CD4-positive, alpha-beta T cell (primary cell): ENCODE measurements around the gene ITSN1. TPM values are rescaled to one million over a fixed set of nuclear protein-coding genes. Genes with fewer than 3 reads are reported as not detected.
"Not testable (repeated sequence)": the region's sequence is repeated elsewhere in the genome, so short reads cannot be mapped to it uniquely, and the experiment has no call there.

Experiments
- ATAC-seq: fragments of 200-7000 bp; cut with Tn5 transposase; one replicate; pipeline ENCODE4 v1.10.0; 2022; ENCODE audit warnings: mild to moderate bottlenecking; ENCODE audit not compliant: poor library complexity
- CTCF ChIA-PET: fragments of 350-600 bp; sonication (Branson Sonifier 250); formaldehyde crosslinking; loops from one replicate; lab custom pipeline; 2021; ENCODE audit warnings: antibody characterized with exemption, inconsistent platforms; lab: Charles Lee
- POLR2A ChIA-PET: fragments of 350-600 bp; sonication (Branson Sonifier 250); formaldehyde crosslinking; loops from one replicate; lab custom pipeline; 2021; ENCODE audit warnings: antibody characterized with exemption, inconsistent platforms; lab: Charles Lee
- DNase-seq, 14 experiments: peaks; one replicate each; pipeline ENCODE4 v3.0.0-alpha.2; 2013 to 2020; ENCODE audit warnings: mixed read lengths in 2 of 14
- H3K27ac ChIP-seq, 2 donors: one replicate each; pipeline versions ENCODE4 v1.5.1 to v1.7.0; 2013; ENCODE audit warnings: low read length in 2 of 2, low read depth in 1 of 2, mild to moderate bottlenecking in 1 of 2
- H3K27me3 ChIP-seq, 2 experiments: 1 replicate in 1 of 2; 2 replicates in 1 of 2; pipeline versions ENCODE4 v1.6.1 to v1.7.0; 2013; ENCODE audit warnings: low read length in 2 of 2, control low read depth in 1 of 2, mild to moderate bottlenecking in 1 of 2, moderate library complexity in 1 of 2; ENCODE audit not compliant: insufficient read depth in 2 of 2, control insufficient read depth in 1 of 2
- H3K36me3 ChIP-seq: one replicate; pipeline ENCODE4 v1.6.1; 2013; ENCODE audit warnings: low read length, control low read depth; ENCODE audit not compliant: insufficient read depth
- H3K4me1 ChIP-seq: one replicate; pipeline ENCODE4 v1.6.1; 2013; ENCODE audit warnings: low read length, control low read depth; ENCODE audit not compliant: insufficient read depth
- H3K4me3 ChIP-seq: one replicate; pipeline ENCODE4 v1.5.1; 2013; ENCODE audit warnings: mild to moderate bottlenecking, low read length, moderate library complexity
- H3K9me3 ChIP-seq, 2 experiments: 1 replicate in 1 of 2; 2 replicates in 1 of 2; pipeline versions ENCODE4 v1.6.1 to v1.7.0; 2013; ENCODE audit warnings: low read length in 2 of 2, mild to moderate bottlenecking in 2 of 2, control low read depth in 1 of 2, moderate library complexity in 1 of 2; ENCODE audit not compliant: control insufficient read depth in 1 of 2, insufficient read depth in 1 of 2
- H3K27ac Mint-ChIP-seq: one replicate; pipeline ENCODE4 v1.8.0; 2020; ENCODE audit warnings: mixed read lengths
- H3K27me3 Mint-ChIP-seq: one replicate; pipeline ENCODE4 v1.8.0; 2021; ENCODE audit warnings: mixed read lengths
- H3K36me3 Mint-ChIP-seq: one replicate; pipeline ENCODE4 v1.8.0; 2021; ENCODE audit warnings: low read depth, mixed read lengths
- H3K4me1 Mint-ChIP-seq: one replicate; pipeline ENCODE4 v1.8.0; 2021; ENCODE audit warnings: low read depth, mixed read lengths
- H3K4me3 Mint-ChIP-seq: one replicate; pipeline ENCODE4 v1.8.0; 2020; ENCODE audit warnings: mild to moderate bottlenecking, mixed read lengths
- H3K9me3 Mint-ChIP-seq: one replicate; pipeline ENCODE4 v1.8.0; 2020; ENCODE audit warnings: mixed read lengths
- intact Hi-C, 2 experiments: fragments of 100-400 bp; cut with DNase I in 1 of 2; cut with micrococcal nuclease in 1 of 2; formaldehyde crosslinking; loops; one replicate each; pipeline versions ENCODE4 v1.15.1 to v1.9.0; 2023 to 2025; cut with DNase I, micrococcal nuclease
- total RNA-seq, 174 experiments: library from RNA in 2 of 174; stranded (reverse) in 2 of 174; gene quantifications; one replicate each; pipeline ENCODE4 v1.2.3 and lab custom pipeline; 2021 to 2026
- TF ChIP-seq, protein P1 (sequence below): fragments of 200-600 bp; IDR thresholded peaks from one replicate; pipeline ENCODE4 v1.8.0; 2022; ENCODE audit warnings: antibody characterized with exemption, mild to moderate bottlenecking

Gene ITSN1
- total RNA-seq, 2 experiments from 2014 or later: 2.1 to 3.0 TPM

DNA sequence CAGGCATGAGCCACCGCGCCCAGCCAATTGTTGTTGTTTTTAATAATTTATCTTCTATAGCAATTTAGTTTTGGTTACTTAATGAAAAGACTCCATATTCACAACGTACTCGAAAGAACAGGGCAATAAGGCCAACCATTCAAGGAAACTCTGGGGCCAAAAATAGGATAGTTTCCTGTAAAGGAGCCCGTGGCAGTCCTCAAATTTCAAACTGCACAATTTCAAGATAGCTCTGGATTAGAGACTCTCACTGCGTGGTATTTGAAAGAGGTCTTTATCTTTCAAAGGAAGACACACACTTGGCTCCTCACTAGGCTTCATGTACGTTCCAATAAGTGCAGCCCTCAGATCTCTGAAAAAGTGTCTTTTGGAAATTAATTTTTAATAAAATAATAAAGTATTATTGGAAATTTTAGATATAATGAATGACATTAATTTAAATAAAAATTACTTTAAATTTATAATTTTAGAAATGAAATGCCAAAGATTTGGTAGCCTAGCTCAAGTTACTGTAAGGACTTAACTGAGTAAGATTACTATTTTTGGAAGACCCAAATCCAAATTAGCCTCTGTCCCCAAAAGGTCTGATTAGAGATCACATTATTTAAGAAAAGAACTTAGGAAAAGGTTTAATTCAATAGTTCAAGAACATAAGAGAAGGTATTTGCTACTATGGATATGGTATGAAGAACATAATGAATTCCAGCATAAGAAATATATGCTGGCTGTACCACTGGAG, 31.1 kb upstream of the ITSN1 start:
- no peaks in the 10 kb centered on the region for H3K4me1 ChIP-seq
- peaks cover 24% of the 10 kb centered on the region for H3K36me3 ChIP-seq
- Mint-ChIP-seq H3K4me1 (no peaks in the 10 kb centered on the region), H3K27ac (no peak overlapping the region), H3K36me3 (peaks cover 50% of the 10 kb centered on the region), H3K4me3 (no peak overlapping the region), H3K27me3 (no peaks in the 10 kb centered on the region), H3K9me3 (no peaks in the 10 kb centered on the region)
- ATAC-seq (no peak), DNase-seq (no peak)
- intact Hi-C loops: no loop called here
- TF ChIP-seq, protein P1, sequence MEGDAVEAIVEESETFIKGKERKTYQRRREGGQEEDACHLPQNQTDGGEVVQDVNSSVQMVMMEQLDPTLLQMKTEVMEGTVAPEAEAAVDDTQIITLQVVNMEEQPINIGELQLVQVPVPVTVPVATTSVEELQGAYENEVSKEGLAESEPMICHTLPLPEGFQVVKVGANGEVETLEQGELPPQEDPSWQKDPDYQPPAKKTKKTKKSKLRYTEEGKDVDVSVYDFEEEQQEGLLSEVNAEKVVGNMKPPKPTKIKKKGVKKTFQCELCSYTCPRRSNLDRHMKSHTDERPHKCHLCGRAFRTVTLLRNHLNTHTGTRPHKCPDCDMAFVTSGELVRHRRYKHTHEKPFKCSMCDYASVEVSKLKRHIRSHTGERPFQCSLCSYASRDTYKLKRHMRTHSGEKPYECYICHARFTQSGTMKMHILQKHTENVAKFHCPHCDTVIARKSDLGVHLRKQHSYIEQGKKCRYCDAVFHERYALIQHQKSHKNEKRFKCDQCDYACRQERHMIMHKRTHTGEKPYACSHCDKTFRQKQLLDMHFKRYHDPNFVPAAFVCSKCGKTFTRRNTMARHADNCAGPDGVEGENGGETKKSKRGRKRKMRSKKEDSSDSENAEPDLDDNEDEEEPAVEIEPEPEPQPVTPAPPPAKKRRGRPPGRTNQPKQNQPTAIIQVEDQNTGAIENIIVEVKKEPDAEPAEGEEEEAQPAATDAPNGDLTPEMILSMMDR: no peak
- H3K4me3 ChIP-seq: no peak overlapping the region
- ChIA-PET CTCF (interaction anchor here (0.7 kb wide), 1 partner anchor 93 kb away, joined by 3 read pairs; no protein-coding TSS in a partner anchor), POLR2A (interaction anchor here (1.0 kb wide), 1 partner anchor 417 kb away, joined by 3 read pairs; no protein-coding TSS in a partner anchor)
- H3K9me3 ChIP-seq: no peaks in the 10 kb centered on the region
- no peak overlapping the region for H3K27ac ChIP-seq
- no peaks in the 10 kb centered on the region for H3K27me3 ChIP-seq

- H3K4me1 Mint-ChIP-seq, H3K4me3 ChIP-seq, H3K27ac Mint-ChIP-seq, H3K27ac ChIP-seq, ATAC-seq, DNase-seq, POLR2A ChIA-PET, H3K9me3 Mint-ChIP-seq, H3K4me3 Mint-ChIP-seq, H3K27me3 ChIP-seq, intact Hi-C loops, H3K27me3 Mint-ChIP-seq, H3K9me3 ChIP-seq, H3K4me1 ChIP-seq: not testable (repeated sequence)
- H3K36me3 ChIP-seq: peaks cover 36% of the 10 kb centered on the region
- H3K36me3 Mint-ChIP-seq: peaks cover 78% of the 10 kb centered on the region
- CTCF ChIA-PET: interaction anchor here (1.0 kb wide), 1 partner anchor 12 kb away, joined by 3 read pairs; no protein-coding TSS in a partner anchor
Observed at GRCh38 chr21:33617565-33617964, 24.7 kb upstream of the ITSN1 start.

- H3K4me3 Mint-ChIP-seq: no peak overlapping the region
- no peak overlapping the region for H3K4me3 ChIP-seq
- intact Hi-C loops: no loop called here
- ATAC-seq (no peak), DNase-seq (no peak)
- H3K27me3 Mint-ChIP-seq: no peaks in the 10 kb centered on the region
- H3K27me3 ChIP-seq: no peaks in the 10 kb centered on the region
- H3K9me3 ChIP-seq: no peaks in the 10 kb centered on the region
- H3K27ac Mint-ChIP-seq: no peak overlapping the region
- H3K27ac ChIP-seq: no peak overlapping the region
- H3K36me3 ChIP-seq: peaks cover 32% of the 10 kb centered on the region
- no peaks in the 10 kb centered on the region for H3K4me1 ChIP-seq
- POLR2A ChIA-PET: no interaction called here
- H3K36me3 Mint-ChIP-seq: peaks cover 78% of the 10 kb centered on the region
- TF ChIP-seq, protein P1: no peak
- H3K9me3 Mint-ChIP-seq: no peaks in the 10 kb centered on the region
- H3K4me1 Mint-ChIP-seq: no peaks in the 10 kb centered on the region
- CTCF ChIA-PET: no interaction called here
Observed at GRCh38 chr21:33618407-33618806, 23.9 kb upstream of the ITSN1 start.
